ENCODE data around the gene ADCK1. TPM values are rescaled to one million over a fixed set of nuclear protein-coding genes. Genes with fewer than 3 reads are reported as not detected.

The ADCK1 gene
- total and polyA plus RNA-seq, 2 of the 13 experiments (the other 11 are each of a cell fraction or from before 2014, with no cell fraction given), result 3.9 to 6.3 TPM

GRCh38 chr14:77760381-77761204 lies 39.3 kb upstream of the ADCK1 start, which contains the start of gene SNW1 (continued):
- TF ChIP-seq, protein P1, sequence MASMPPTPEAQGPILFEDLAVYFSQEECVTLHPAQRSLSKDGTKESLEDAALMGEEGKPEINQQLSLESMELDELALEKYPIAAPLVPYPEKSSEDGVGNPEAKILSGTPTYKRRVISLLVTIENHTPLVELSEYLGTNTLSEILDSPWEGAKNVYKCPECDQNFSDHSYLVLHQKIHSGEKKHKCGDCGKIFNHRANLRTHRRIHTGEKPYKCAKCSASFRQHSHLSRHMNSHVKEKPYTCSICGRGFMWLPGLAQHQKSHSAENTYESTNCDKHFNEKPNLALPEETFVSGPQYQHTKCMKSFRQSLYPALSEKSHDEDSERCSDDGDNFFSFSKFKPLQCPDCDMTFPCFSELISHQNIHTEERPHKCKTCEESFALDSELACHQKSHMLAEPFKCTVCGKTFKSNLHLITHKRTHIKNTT (CRISPR knock-in tag; IDR thresholded peaks at IDR 0.05), result no peak
- TF ChIP-seq KMT2B (CRISPR knock-in tag; IDR thresholded peaks at IDR 0.05) (peak; percentile 86), ZNF407 (CRISPR knock-in tag; IDR thresholded peaks at IDR 0.05; ENCODE audit: not compliant biosample characterization) (peak; percentile 70), CENPX (CRISPR knock-in tag; IDR thresholded peaks at IDR 0.05) (no peak), KDM3A (CRISPR knock-in tag; IDR thresholded peaks at IDR 0.05; ENCODE audit: low read depth) (peak; percentile 51; the same call in 1 of the 2 replicates), ZEB1 (IDR thresholded peaks at IDR 0.05; ENCODE audit: insufficient replicate concordance, low read depth) (peak; percentile 11), TFE3 (CRISPR knock-in tag; IDR thresholded peaks at IDR 0.05) (no peak), ZNF629 (CRISPR knock-in tag; conservative IDR thresholded peaks at IDR 0.05) (no peak), ZNF589 (CRISPR knock-in tag; conservative IDR thresholded peaks at IDR 0.05) (no peak), JUNB (CRISPR knock-in tag; IDR thresholded peaks at IDR 0.05; ENCODE audit: borderline replicate concordance) (no peak), POLR2AphosphoS5 (IDR thresholded peaks at IDR 0.05; ENCODE audit: low read depth, low read length) (peak; percentile 85), ZNF33A (CRISPR knock-in tag; IDR thresholded peaks at IDR 0.05; ENCODE audit: borderline replicate concordance) (0 out of 2 replicates have a peak, but pooled peaks have one; percentile 68), AHR (CRISPR knock-in tag; IDR thresholded peaks at IDR 0.05) (peak; percentile 20; the same call in 1 of the 2 replicates), ZNF558 (CRISPR knock-in tag; IDR thresholded peaks at IDR 0.05; ENCODE audit: borderline replicate concordance) (0 out of 2 replicates have a peak, but pooled peaks have one; percentile 39)
- TF ChIP-seq, protein P2, sequence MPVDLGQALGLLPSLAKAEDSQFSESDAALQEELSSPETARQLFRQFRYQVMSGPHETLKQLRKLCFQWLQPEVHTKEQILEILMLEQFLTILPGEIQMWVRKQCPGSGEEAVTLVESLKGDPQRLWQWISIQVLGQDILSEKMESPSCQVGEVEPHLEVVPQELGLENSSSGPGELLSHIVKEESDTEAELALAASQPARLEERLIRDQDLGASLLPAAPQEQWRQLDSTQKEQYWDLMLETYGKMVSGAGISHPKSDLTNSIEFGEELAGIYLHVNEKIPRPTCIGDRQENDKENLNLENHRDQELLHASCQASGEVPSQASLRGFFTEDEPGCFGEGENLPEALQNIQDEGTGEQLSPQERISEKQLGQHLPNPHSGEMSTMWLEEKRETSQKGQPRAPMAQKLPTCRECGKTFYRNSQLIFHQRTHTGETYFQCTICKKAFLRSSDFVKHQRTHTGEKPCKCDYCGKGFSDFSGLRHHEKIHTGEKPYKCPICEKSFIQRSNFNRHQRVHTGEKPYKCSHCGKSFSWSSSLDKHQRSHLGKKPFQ (CRISPR knock-in tag; IDR thresholded peaks at IDR 0.05; ENCODE audit: insufficient replicate concordance), result peak; percentile 61

Measured in HepG2 (cell line).